ENCODE data around the gene ALDOB. TPM values are rescaled to one million over a fixed set of nuclear protein-coding genes. Genes with fewer than 3 reads are reported as not detected.

ALDOB gene
- total RNA-seq, 4 donors from 2014 or later: 1.1 to 43.3 (median 2.0) TPM

DNA sequence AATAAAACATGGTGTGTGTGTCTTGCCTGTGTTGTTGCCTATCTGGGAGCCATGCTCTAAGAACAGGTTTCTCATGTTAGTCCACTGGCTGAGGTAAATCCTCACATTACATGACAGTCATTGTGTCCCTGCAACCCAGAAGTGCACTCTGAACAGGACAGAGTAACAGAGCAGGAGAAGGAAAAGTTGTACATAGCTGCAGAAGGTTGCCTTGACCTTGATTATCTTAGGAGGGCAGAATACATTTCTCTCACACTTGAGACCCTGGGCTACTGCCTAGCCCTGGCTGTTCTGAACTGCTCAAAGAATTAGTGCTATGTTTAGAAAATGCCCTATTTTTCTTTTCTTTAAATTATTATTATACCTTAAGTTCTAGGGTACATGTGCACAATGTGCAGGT lies 20.0 kb downstream of the ALDOB start:
- Histone ChIP-seq H3K9me3 (peaks cover 44% of the 10 kb centered on the region), H3K36me3 (no peaks in the 10 kb centered on the region)
- no peak for DNase-seq (ENCODE audit: low spot score in 2 of 2)

GRCh38 chr9:101414839-101415238 lies 20.7 kb downstream of the ALDOB start:
- H3K4me1 ChIP-seq: no peaks in the 10 kb centered on the region
- H3K4me3 ChIP-seq: no peak overlapping the region
- H3K27ac ChIP-seq: no peak overlapping the region
- TF ChIP-seq POLR2AphosphoS5 (IDR thresholded peaks at IDR 0.05): no peak
- no peak for TF ChIP-seq EP300 (IDR thresholded peaks at IDR 0.05)
- TF ChIP-seq, protein P1, sequence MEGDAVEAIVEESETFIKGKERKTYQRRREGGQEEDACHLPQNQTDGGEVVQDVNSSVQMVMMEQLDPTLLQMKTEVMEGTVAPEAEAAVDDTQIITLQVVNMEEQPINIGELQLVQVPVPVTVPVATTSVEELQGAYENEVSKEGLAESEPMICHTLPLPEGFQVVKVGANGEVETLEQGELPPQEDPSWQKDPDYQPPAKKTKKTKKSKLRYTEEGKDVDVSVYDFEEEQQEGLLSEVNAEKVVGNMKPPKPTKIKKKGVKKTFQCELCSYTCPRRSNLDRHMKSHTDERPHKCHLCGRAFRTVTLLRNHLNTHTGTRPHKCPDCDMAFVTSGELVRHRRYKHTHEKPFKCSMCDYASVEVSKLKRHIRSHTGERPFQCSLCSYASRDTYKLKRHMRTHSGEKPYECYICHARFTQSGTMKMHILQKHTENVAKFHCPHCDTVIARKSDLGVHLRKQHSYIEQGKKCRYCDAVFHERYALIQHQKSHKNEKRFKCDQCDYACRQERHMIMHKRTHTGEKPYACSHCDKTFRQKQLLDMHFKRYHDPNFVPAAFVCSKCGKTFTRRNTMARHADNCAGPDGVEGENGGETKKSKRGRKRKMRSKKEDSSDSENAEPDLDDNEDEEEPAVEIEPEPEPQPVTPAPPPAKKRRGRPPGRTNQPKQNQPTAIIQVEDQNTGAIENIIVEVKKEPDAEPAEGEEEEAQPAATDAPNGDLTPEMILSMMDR (IDR thresholded peaks at IDR 0.05): no peak
- TF ChIP-seq POLR2A (IDR thresholded peaks at IDR 0.05): no peak
- H3K27me3 ChIP-seq: no peaks in the 10 kb centered on the region
- H3K9me3 ChIP-seq: peaks cover 52% of the 10 kb centered on the region
- H3K36me3 ChIP-seq: no peaks in the 10 kb centered on the region
- DNase-seq (ENCODE audit: low spot score in 2 of 2): no peak

More for the DNA sequence above, 20.0 kb downstream of the ALDOB start:
- Histone ChIP-seq H3K4me1 (no peaks in the 10 kb centered on the region), H3K27ac (no peak overlapping the region), H3K4me3 (no peak overlapping the region), H3K27me3 (no peaks in the 10 kb centered on the region)
- TF ChIP-seq EP300 (IDR thresholded peaks at IDR 0.05) (no peak), POLR2AphosphoS5 (IDR thresholded peaks at IDR 0.05) (no peak), POLR2A (IDR thresholded peaks at IDR 0.05) (no peak)
- TF ChIP-seq, protein P1 (IDR thresholded peaks at IDR 0.05): no peak

- 98% methylated on average over 4 of the region's 4 CpGs for WGBS
- peaks cover 83% of the 10 kb centered on the region for H3K9me3 ChIP-seq
- TF ChIP-seq, protein P1 (IDR thresholded peaks at IDR 0.05): no peak
- TF ChIP-seq POLR2AphosphoS5 (IDR thresholded peaks at IDR 0.05): no peak
- H3K4me1 ChIP-seq: no peaks in the 10 kb centered on the region
- H3K4me3 ChIP-seq: no peak overlapping the region
- no peak for DNase-seq (ENCODE audit: low spot score in 2 of 2)
- H3K27ac ChIP-seq: no peak overlapping the region
- H3K27me3 ChIP-seq: no peaks in the 10 kb centered on the region
- peaks cover 56% of the 10 kb centered on the region for H3K36me3 ChIP-seq
Measured at GRCh38 chr9:101409079-101409477, 26.5 kb downstream of the ALDOB start.

GRCh38 chr9:101408374-101409078 lies 27.0 kb downstream of the ALDOB start:
- Histone ChIP-seq H3K4me3 (no peak overlapping the region), H3K36me3 (peaks cover 62% of the 10 kb centered on the region), H3K9me3 (peaks cover 82% of the 10 kb centered on the region), H3K27ac (no peak overlapping the region), H3K27me3 (no peaks in the 10 kb centered on the region), H3K4me1 (no peaks in the 10 kb centered on the region)
- WGBS: 98% methylated on average over 5 of the region's 5 CpGs
- DNase-seq (ENCODE audit: low spot score in 2 of 2): no peak
- TF ChIP-seq, protein P1 (IDR thresholded peaks at IDR 0.05): no peak
- TF ChIP-seq EP300 (IDR thresholded peaks at IDR 0.05) (no peak), POLR2A (IDR thresholded peaks at IDR 0.05) (no peak), POLR2AphosphoS5 (IDR thresholded peaks at IDR 0.05) (no peak)

DNA sequence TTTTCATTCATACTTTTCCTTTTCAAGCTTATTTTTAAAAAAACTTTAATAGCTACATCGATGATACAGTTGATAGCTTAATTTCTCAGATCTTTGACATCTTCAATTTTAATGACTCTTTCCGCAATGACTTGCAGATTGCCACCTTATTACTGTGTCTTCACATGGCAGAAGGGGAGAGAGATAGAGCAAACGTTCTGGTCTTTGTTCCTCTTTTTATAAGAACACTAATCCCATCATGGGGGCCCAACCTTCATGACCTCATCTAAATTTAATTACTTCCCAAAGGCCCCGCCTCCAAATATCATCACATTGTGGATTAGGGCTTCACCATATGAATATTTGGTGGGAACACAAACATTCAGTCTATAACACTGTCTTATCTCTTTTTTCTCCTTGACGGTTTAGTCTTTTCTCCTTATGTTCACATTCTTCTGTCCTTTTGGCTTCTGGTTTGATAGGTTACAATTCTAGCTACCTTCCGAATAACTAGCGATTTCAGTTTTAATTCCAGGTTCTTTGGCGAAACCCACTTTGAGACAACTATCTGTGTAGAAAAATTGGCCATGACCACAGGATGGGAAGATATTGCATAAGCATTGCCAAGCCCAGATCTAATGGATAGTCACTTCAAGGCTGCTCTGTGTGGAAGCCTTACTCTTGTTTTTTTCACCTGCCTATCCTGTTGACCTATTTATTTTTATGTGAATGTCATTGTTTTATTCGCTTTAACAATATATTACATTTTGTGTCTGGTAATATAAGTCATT lies 31.9 kb downstream of the ALDOB start:
- Histone ChIP-seq H3K36me3 (peaks cover 86% of the 10 kb centered on the region), H3K9me3 (peaks cover 42% of the 10 kb centered on the region), H3K27ac (no peak overlapping the region), H3K27me3 (no peaks in the 10 kb centered on the region), H3K4me3 (no peak overlapping the region), H3K4me1 (peaks cover 18% of the 10 kb centered on the region)
- 92% methylated on average over 9 of the region's 9 CpGs for WGBS
- no peak for TF ChIP-seq POLR2AphosphoS5 (IDR thresholded peaks at IDR 0.05)
- no peak for TF ChIP-seq POLR2A (IDR thresholded peaks at IDR 0.05)
- TF ChIP-seq, protein P1 (IDR thresholded peaks at IDR 0.05): no peak
- no peak for TF ChIP-seq EP300 (IDR thresholded peaks at IDR 0.05)
- no peak for DNase-seq (ENCODE audit: low spot score in 2 of 2)
